Ovary (tissue), 9 donors: ENCODE measurements around the gene AHRR. TPM values are rescaled to one million over a fixed set of nuclear protein-coding genes. Genes with fewer than 3 reads are reported as not detected.
"Not testable (repeated sequence)": the region's sequence is repeated elsewhere in the genome, so short reads cannot be mapped to it uniquely, and the experiment has no call there.

Source experiments
- DNase-seq, 5 donors: peaks; one replicate each; pipeline ENCODE4 v3.0.0-alpha.2; 2019 to 2020
- H3K27ac ChIP-seq, 2 donors: fragments of 200-600 bp; one replicate each; pipeline versions ENCODE4 v1.5.1 to v1.8.0; 2019 to 2022
- H3K27me3 ChIP-seq: fragments of 200-600 bp; one replicate; pipeline ENCODE4 v1.8.0; 2022
- H3K36me3 ChIP-seq: fragments of 200-600 bp; sonication (generic); one replicate; pipeline ENCODE4 v1.5.1; 2019
- H3K4me1 ChIP-seq: one replicate; pipeline ENCODE4 v1.8.1; 2013; ENCODE audit warnings: mild to moderate bottlenecking, moderate library complexity; ENCODE audit not compliant: insufficient read depth
- H3K4me3 ChIP-seq: fragments of 200-600 bp; sonication (generic); one replicate; pipeline ENCODE4 v1.5.1; 2017
- H3K9me3 ChIP-seq, 2 donors: fragments of 200-600 bp in 1 of 2; sonication (generic) in 1 of 2; one replicate each; pipeline versions ENCODE4 v1.5.1 to v1.8.1; 2013 to 2019; ENCODE audit warnings: mild to moderate bottlenecking in 1 of 2, moderate library complexity in 1 of 2
- CTCF ChIP-seq, 3 donors: fragments of 450-650 bp in 2 of 3; fragments of 200-600 bp in 1 of 3; IDR thresholded peaks; one replicate each; pipeline versions ENCODE4 v1.5.1 to v1.8.0; 2016 to 2022; ENCODE audit warnings: antibody characterized with exemption in 3 of 3, mild to moderate bottlenecking in 1 of 3
- EP300 ChIP-seq: sonication (generic); formaldehyde crosslinking; IDR thresholded peaks from one replicate; pipeline ENCODE4 v1.6.1; 2017; ENCODE audit warnings: antibody characterized with exemption
- POLR2A ChIP-seq: fragments of 450-650 bp; IDR thresholded peaks from one replicate; pipeline ENCODE4 v1.6.1; 2017; ENCODE audit warnings: antibody characterized with exemption, mild to moderate bottlenecking, moderate library complexity
- WGBS, 3 donors: extraction: QIAGEN DNeasy Blood & Tissue Kit in 1 of 3; methylation state at CpG; one replicate each; pipeline versions ENCODE4 v1.1.5 to v1.1.7; 2013 to 2017; 5-methylcytosine and 5-hydroxymethylcytosine counted together
- intact Hi-C, 4 donors: fragments of 100-400 bp; cut with DNase I; formaldehyde crosslinking; loops; one replicate each; pipeline versions ENCODE4 v1.11.0 to v1.15.1; 2022 to 2023
- polyA plus RNA-seq, 2 donors: library from polyadenylated mRNA; stranded (reverse); fragments of 200-250 nt in 1 of 2; fragments of 350-450 nt in 1 of 2; fragmentation: Illumina TruSeq in 1 of 2; extraction: RNeasy Lipid Tissue Mini Kit (QIAGEN cat#74804) in 1 of 2; gene quantifications; one replicate each; pipeline ENCODE4 v1.2.3, GENCODE V29; 2013 to 2014
- total RNA-seq, 7 donors: library from RNA; depleted of rRNA in 2 of 7; stranded (reverse); fragments of >200 nt in 2 of 7; fragmentation: NEBNext Ultra II Directional in 3 of 7; extraction: Animal tissue kit (Norgen Biotek cat#: 25700) in 3 of 7; gene quantifications; one replicate each; pipeline versions ENCODE4 v1.1.0 to v1.2.4, GENCODE V29; 2016 to 2023
- donor health status: DM: no; HTN: no; CAD: no; lungs with moderate emphysema.
- donor health status: DM: no; HTN: no; CAD: no.
- donor health status: Bipolar disorder and iron deficiency.
- donor health status: DM: yes; HTN: yes; CAD: no.
- donor health status: DM: no; HTN: no; CAD: no.
- donor health status: DM: yes; HTN: yes; CAD: no.

The AHRR gene
- total and polyA plus RNA-seq, 9 donors, result 0.72 to 14.9 (median 2.0) TPM

- TF ChIP-seq POLR2A, result no peak
- TF ChIP-seq EP300, result no peak
- TF ChIP-seq CTCF (IDR thresholded peaks at IDR 0.05), result no peak
- DNase-seq, result no peak
- intact Hi-C loops, result no loop called here
- Histone ChIP-seq H3K4me3 (no peak overlapping the region), H3K4me1 (peaks cover 2% of the 10 kb centered on the region), H3K36me3 (no peaks in the 10 kb centered on the region), H3K27ac (no peak overlapping the region), H3K9me3 (no peaks in the 10 kb centered on the region), H3K27me3 (no peaks in the 10 kb centered on the region)
- WGBS, 3 donors, result 91 to 92% (median 91%) methylated on average over 2 of the region's 2 CpGs
Observed at GRCh38 chr5:410911-411517, 89.5 kb downstream of the AHRR start.

GRCh38 chr5:411728-412127 is 90.2 kb downstream of the AHRR start:
- no peaks in the 10 kb centered on the region for H3K27me3 ChIP-seq
- H3K4me3 ChIP-seq, result no peak overlapping the region
- TF ChIP-seq CTCF (IDR thresholded peaks at IDR 0.05) (no peak), POLR2A (no peak), EP300 (no peak)
- intact Hi-C loops, result no loop called here
- H3K9me3 ChIP-seq, result no peaks in the 10 kb centered on the region
- no peaks in the 10 kb centered on the region for H3K36me3 ChIP-seq
- H3K27ac ChIP-seq, result no peak overlapping the region
- DNase-seq, result peak in 1 of 5 donors; percentile 17
- peaks cover 2% of the 10 kb centered on the region for H3K4me1 ChIP-seq
- WGBS, 3 donors, result 80 to 88% (median 83%) methylated on average over 13 of the region's 13 CpGs

- DNase-seq, result peak in 2 of 5 donors; percentile 64 to 88
- 40 to 86% (median 75%) methylated on average over 24 to 42 of the region's 42 CpGs for WGBS, 3 donors
- H3K4me3 ChIP-seq, H3K4me1 ChIP-seq, H3K36me3 ChIP-seq, H3K9me3 ChIP-seq, intact Hi-C loops, H3K27me3 ChIP-seq: not testable (repeated sequence)
- peak overlapping the region in 1 of 2 donors; percentile 83 for H3K27ac ChIP-seq
Observed at GRCh38 chr5:414991-415927, 93.7 kb downstream of the AHRR start.

- Histone ChIP-seq H3K4me3 (no peak overlapping the region), H3K9me3 (no peaks in the 10 kb centered on the region), H3K27ac (no peak overlapping the region), H3K4me1 (peaks cover 2% of the 10 kb centered on the region), H3K36me3 (no peaks in the 10 kb centered on the region), H3K27me3 (no peaks in the 10 kb centered on the region)
- peak in 1 of 5 donors; percentile 31 for DNase-seq
- TF ChIP-seq EP300 (no peak), POLR2A (no peak), CTCF (IDR thresholded peaks at IDR 0.05) (no peak)
- WGBS, 3 donors, result 74 to 85% (median 80%) methylated on average over 24 of the region's 24 CpGs
- intact Hi-C loops, result no loop called here
Observed at GRCh38 chr5:415928-416635, 94.6 kb downstream of the AHRR start.
